ENCODE results near the gene SH2B2.
"Not testable (repeated sequence)": the region's sequence is repeated elsewhere in the genome, so short reads cannot be mapped to it uniquely, and the experiment has no call there.

The SH2B2 gene

GRCh38 chr7:102337002-102337401, 50.3 kb downstream of the SH2B2 start:
- not testable (repeated sequence) for DNase-seq (ENCODE audit: low spot score)

DNA sequence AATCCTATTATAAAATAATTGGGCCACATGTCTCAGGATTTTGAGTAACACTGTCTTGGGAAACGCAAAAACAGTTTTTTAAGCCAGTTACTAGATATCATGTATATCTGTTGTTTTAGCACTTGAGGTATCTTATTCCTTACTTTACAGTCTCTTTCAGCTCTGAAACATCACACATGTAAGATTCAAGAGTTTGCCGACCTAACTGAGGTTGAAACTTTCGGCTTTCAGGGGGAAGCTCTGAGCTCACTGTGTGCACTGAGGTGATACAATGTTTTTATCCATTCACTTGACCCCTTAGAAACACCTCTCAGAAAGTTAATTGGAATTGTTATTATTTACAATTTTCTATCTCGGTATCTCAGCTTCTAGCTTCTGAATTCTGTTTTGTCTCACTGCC, 50.8 kb downstream of the SH2B2 start:
- not testable (repeated sequence) for DNase-seq (ENCODE audit: low spot score)

GRCh38 chr7:102340599-102341368, 54.1 kb downstream of the SH2B2 start:
- not testable (repeated sequence) for DNase-seq (ENCODE audit: low spot score)

GRCh38 chr7:102346983-102347382, 60.3 kb downstream of the SH2B2 start:
- DNase-seq (ENCODE audit: low spot score) = not testable (repeated sequence)

- DNase-seq (ENCODE audit: low spot score) = not testable (repeated sequence)
Measured at GRCh38 chr7:102356344-102356743, 69.7 kb downstream of the SH2B2 start, which contains the start of gene SPDYE6. Gene SPDYE6, minus strand, starts transcription at chr7:102356444. Its CDS starts 421 bp downstream, at chr7:102356023.

DNA sequence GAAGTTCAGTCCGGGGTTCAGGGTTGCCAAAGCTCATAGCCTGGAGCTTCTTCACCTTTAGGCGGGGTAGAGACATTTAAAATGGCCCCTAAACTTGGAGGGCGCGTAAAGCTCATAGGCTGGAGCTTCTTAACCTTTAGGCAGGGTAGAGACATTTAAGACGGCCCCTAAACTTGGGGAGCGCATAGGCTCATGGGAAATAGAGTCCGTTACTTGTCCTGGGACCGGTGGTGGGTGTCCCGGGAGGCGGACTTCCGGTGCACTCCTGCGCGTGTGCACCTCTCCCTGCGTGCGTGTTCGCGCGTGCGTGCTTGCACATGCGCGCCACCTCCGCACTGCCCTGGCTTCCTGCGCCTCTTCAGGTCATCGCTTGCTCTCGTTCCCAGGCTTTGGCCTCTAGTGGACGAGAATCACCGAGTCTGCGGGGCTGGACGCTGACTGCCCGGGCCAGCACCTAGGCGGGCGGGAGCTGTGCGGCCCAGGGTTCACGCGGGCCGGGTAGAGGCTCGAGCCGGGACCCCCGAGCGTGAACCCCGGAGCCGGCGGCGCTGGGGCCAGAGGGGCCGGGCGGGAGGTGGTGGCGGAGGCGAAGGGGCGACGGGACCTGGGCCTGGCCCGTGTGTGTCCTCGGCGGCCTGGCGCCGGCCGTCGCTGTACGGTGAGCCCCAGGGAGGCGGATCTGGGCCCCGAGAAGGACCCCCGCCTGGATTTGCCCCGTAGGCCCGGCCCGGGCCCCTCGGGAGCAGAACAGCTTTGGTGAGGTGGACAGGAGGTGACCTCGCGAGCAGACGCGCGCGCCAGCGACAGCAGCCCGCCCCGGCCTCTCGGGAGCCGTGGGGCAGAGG, 77.1 kb downstream of the SH2B2 start:
- peak; percentile 96 for DNase-seq (ENCODE audit: low spot score)

DNA sequence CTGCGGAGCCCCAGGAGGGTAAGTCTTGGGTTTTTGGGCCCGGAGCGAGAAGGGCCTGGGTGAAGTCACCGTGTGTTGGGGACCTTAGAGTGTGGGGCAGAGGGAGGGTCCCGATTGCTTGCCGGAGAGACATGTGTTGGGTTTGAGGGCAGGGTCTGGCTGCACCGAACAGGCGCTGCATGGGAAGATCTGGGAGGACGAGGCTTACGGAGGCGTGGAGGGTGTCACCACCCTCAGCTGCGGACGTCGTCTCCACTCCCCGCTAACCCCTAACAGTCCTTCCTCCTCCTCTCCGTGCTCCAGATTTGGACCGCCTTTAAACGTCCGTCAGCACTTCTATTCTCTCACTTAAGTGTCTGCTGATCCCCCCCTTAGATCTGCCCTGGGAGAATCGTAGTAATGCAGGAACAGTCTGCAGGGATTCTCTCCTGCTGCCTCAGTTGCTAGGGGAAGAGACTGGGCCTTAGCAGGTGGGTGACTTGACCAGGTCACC, 77.8 kb downstream of the SH2B2 start:
- DNase-seq (ENCODE audit: low spot score) = not testable (repeated sequence)

DNA sequence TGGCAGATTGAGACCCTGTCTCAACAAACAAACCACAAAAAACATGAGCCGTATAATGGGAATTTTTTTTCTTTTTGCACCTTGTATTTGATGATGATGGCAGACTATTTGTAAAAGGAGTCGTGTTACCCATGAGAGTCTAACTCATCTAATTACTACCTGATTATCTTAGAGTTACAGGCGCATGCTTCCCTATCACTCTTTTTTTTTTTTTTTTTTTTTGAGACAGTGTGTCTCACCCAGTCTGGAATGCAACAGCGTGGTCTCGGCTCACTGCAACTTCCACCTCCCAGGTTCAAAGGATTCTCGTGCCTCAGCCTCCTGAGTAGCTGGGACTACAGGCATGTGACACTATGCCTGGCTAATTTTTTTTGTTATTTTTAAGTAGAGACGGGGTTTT, 78.7 kb downstream of the SH2B2 start:
- not testable (repeated sequence) for DNase-seq (ENCODE audit: low spot score)

DNA sequence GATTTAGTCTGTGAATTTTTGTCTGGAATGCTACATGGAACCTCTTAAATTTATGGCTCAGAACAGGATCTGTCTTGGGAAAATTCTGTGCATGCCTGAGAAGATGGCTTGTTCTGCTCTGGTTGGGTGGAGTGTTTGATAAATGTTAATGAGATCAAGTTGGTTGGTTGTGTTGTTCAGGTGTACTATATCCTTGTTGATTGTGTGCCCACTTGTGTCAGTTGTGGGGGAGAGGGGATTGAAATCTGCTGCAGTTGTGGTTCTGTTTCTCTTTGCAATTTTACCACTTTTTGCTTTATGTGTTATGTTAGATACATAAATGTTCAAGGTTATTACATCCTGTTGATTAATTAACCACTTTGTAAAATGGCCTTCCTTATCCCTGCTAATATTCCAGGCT, 83.4 kb downstream of the SH2B2 start:
- DNase-seq (ENCODE audit: low spot score) = not testable (repeated sequence)

All from left forelimb (tissue), 1 donor.